GM12892 (cell line): ENCODE data around the gene ACLY.

Experiments used
- DNase-seq: peaks from one replicate; pipeline ENCODE4 v3.0.0; 2011; ENCODE audit not compliant: insufficient read length
- FAIRE-seq: peaks from 2 replicates; lab custom pipeline; 2011; peaks lifted over from hg19 to GRCh38; lab: Jason Lieb, UNC
- POLR2A ChIP-seq: IDR thresholded peaks from 2 replicates; pipeline ENCODE4 v1.6.1; 2011; ENCODE audit warnings: low read depth, low read length, control low read depth
- POLR2AphosphoS5 ChIP-seq: IDR thresholded peaks from 2 replicates; pipeline ENCODE4 v1.6.1; 2011; ENCODE audit warnings: low read depth, low read length, control low read depth
- TAF1 ChIP-seq: IDR thresholded peaks from 2 replicates; pipeline ENCODE4 v1.6.1; 2011; ENCODE audit warnings: low read depth, mild to moderate bottlenecking, control low read depth, low read length, borderline replicate concordance

The ACLY gene

GRCh38 chr17:41919165-41919817 lies 540 bp upstream of the ACLY start:
- TF ChIP-seq POLR2A (no peak), POLR2AphosphoS5 (no peak; the same call in 1 of the 2 replicates), TAF1 (no peak)
- FAIRE-seq = no peak
- DNase-seq = no peak

- TF ChIP-seq TAF1 = no peak
- TF ChIP-seq POLR2A = no peak
- no peak; the same call in 1 of the 2 replicates for TF ChIP-seq POLR2AphosphoS5
- DNase-seq = no peak
- no peak for FAIRE-seq
These were observed 955 bp downstream of the ACLY start for GRCh38 chr17:41917679-41918313.

GRCh38 chr17:41917192-41917591 lies 1.6 kb downstream of the ACLY start:
- FAIRE-seq = peak; percentile 30
- no peak for DNase-seq
- TF ChIP-seq POLR2AphosphoS5 (no peak), POLR2A (no peak), TAF1 (no peak)

DNA sequence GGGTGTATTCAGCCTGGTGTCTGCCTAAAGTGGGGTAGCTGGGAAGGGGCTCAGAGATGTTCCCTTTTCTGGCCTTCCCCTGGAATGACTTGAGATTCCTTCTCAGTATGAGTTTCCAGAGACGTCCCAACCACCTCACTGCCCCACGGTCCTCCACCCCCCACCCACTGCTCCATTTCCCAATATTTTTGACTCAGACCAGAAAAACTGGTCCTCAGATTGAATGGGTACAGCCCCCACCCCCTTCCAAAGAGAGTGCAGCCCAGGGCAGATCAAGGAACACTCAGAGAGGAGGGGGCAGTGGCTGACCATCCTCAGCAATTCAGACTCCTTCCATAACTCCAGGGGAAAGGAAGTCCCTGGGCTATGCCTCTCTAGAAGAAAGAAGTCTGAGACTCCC lies 3.2 kb downstream of the ACLY start:
- no peak for TF ChIP-seq POLR2AphosphoS5
- TF ChIP-seq POLR2A = no peak
- no peak for TF ChIP-seq TAF1
- FAIRE-seq (no peak), DNase-seq (no peak)

- FAIRE-seq (no peak), DNase-seq (no peak)
- TF ChIP-seq POLR2A (no peak), POLR2AphosphoS5 (no peak), TAF1 (no peak)
These were observed 3.7 kb downstream of the ACLY start for GRCh38 chr17:41915020-41915419.

DNA sequence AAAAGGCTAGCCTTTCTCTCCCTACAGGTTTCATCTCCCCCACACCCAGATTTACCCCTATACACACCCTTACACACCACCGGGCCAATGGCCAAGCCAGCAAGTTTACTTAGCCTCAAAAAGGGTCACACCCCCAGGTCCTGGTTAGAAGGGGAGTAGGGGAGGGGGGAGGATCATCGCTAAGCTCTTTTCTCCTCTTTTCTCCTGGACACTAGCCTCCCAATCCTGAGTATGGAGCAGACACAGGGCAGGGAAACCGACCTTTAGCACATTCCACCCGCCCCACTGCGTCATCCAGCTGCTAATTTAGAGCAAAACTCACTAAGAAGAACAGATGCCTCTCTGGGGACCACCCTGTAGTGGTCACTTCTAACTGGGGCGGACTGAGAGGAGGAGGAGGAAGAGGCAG lies 4.4 kb downstream of the ACLY start:
- FAIRE-seq (no peak), DNase-seq (no peak)
- TF ChIP-seq TAF1 (no peak), POLR2A (no peak), POLR2AphosphoS5 (no peak)

DNA sequence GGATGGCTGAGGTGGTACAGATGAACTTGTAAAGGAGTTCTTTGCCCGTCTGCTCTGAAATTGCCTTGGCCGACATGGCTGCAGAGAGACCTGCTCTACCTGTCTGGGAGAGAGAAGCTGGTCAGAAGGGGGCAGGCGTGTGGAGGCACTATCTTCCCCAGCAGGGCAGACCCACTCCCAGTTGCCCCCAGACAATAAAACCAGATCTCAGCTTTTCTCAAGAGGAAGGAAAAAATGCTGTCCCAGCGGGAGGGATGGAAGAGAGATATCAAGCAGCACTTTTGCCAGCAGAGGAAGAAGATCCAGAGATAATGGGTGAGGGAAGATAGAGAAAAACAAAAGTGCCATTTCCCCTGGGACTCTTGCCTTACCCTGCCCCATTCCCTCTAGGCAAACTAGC lies 5.0 kb downstream of the ACLY start:
- no peak for FAIRE-seq

DNA sequence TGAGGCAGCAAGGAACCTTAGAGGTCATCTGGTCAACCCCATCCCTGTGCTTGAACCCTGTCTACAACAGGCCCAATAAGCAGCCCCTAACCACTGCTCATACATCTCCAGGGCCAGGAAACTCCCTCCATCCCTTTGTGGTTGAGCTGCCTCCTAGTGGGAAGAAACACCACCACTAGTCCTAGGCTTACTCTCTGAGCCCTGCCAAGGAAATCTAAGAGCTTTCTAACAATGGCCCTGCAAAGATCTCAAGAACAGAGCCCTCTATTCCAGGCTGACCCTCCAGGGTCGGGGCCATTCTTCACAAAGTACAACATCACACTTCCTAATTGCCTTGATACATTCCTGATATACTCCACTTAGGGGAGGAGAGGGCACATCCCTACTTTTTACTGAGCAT lies 5.8 kb downstream of the ACLY start:
- FAIRE-seq (no peak), DNase-seq (no peak)
- no peak for TF ChIP-seq POLR2A
- no peak for TF ChIP-seq TAF1
- TF ChIP-seq POLR2AphosphoS5 = no peak

More for the DNA sequence above, 5.0 kb downstream of the ACLY start:
- TF ChIP-seq POLR2A (no peak), TAF1 (no peak), POLR2AphosphoS5 (no peak)
- no peak for DNase-seq

DNA sequence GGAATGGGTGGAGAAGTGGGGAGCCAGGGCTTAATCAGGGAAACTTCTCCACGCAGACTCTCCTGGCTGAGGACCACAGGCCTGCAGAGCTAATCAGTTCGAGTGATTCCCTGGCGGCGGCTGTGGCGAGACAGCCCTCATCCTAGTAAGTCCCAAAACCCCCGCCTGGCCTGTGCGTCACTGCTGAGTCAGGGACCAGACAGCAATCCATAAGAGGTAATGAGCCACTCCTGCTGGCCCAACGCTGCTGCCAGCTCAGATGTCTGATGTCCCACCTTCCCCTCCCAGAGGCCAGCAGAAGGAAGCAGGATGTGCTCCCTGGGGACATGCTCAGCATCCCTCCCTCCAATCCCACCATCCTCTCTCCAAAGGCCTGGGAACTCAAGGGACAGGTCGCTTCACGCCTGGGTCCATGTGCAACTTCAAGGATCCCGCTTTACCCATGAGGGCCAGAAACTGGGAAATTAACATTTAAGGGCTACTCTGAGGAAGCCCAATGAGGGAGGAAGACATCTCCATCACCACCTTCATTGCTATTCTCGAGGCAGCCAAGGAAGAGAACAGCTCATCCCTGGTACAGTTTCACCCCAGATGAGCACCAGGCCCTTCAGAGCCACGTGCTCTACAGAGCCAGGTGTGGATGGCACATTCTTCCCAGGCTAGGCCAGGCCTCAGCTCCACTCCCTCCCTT lies 7.9 kb downstream of the ACLY start:
- no peak for TF ChIP-seq TAF1
- TF ChIP-seq POLR2AphosphoS5 = no peak
- TF ChIP-seq POLR2A = no peak
- FAIRE-seq (no peak), DNase-seq (no peak)

GRCh38 chr17:41909088-41909487 lies 9.7 kb downstream of the ACLY start:
- FAIRE-seq (no peak), DNase-seq (no peak)
- TF ChIP-seq POLR2AphosphoS5 (no peak), POLR2A (no peak), TAF1 (no peak)

- TF ChIP-seq POLR2AphosphoS5 = no peak
- TF ChIP-seq TAF1 = no peak
- no peak; the same call in 1 of the 2 replicates for TF ChIP-seq POLR2A
- DNase-seq = no peak
- FAIRE-seq = no peak
These were observed 10.9 kb downstream of the ACLY start for GRCh38 chr17:41907633-41908539.

- DNase-seq (no peak), FAIRE-seq (no peak)
These were observed 11.6 kb downstream of the ACLY start for GRCh38 chr17:41907185-41907556.

More at GRCh38 chr17:41907185-41907556, 11.6 kb downstream of the ACLY start:
- no peak for TF ChIP-seq POLR2A
- no peak for TF ChIP-seq POLR2AphosphoS5
- TF ChIP-seq TAF1 = no peak
